SK-N-SH (cell line): Measurements from ENCODE around the gene CTSA.

Source experiments
- CTCF ChIP-seq: fragments of 200-600 bp; sonication (generic); IDR thresholded peaks from 2 replicates; pipeline ENCODE4 v1.6.1; 2017; ENCODE audit warnings: antibody characterized with exemption, mild to moderate bottlenecking, moderate library complexity
- NRF1 ChIP-seq: IDR thresholded peaks from 2 replicates; pipeline ENCODE4 v1.6.1; 2012; ENCODE audit warnings: low read depth, mild to moderate bottlenecking, low read length
- POLR2AphosphoS5 ChIP-seq: IDR thresholded peaks from 2 replicates; pipeline ENCODE4 v1.6.1; 2012; ENCODE audit warnings: low read depth, low read length
- RFX5 ChIP-seq: IDR thresholded peaks from 2 replicates; pipeline ENCODE4 v1.6.1; 2012; ENCODE audit warnings: mild to moderate bottlenecking, improper control_type of control experiment, low read length
- YY1 ChIP-seq: IDR thresholded peaks from 2 replicates; pipeline ENCODE4 v1.4.0; 2012; ENCODE audit warnings: low read depth, mild to moderate bottlenecking

DNA sequence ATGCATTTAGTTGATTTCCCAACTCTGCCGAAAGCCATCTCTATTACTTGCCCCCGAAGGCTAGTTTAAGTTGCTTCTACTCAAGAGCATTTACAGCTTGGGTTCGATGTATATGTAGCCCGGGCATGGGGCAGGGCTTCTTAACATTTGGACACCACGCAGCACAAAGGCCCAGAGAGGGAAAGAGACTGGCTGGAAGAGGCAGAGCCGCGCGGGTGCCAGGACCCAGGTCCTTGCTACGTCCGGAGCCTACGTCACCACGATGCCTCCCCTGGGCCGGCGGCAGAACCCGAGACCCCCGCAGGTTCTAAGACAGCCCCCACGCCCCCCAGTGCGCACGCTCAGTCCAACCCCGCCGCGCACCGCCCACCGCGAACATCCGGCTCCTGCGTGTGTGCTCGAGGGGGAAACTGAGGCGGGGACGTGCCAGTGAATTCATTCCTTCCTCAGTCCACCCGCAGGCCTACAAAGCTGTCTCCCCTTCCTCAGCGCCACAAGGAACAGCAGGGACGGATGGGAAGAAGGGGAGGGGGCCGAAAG, 43.0 kb downstream of the CTSA start:
- TF ChIP-seq RFX5 (no peak), CTCF (no peak), YY1 (no peak), NRF1 (no peak), POLR2AphosphoS5 (no peak)
